GM18526 (cell line): ENCODE data around the gene PRKCQ.

Experiments
- POLR2A ChIP-seq: IDR thresholded peaks from 3 replicates; pipeline ENCODE4 v1.6.1; 2011; ENCODE audit not compliant: insufficient read length; ENCODE audit errors: extremely low read depth

PRKCQ gene

DNA sequence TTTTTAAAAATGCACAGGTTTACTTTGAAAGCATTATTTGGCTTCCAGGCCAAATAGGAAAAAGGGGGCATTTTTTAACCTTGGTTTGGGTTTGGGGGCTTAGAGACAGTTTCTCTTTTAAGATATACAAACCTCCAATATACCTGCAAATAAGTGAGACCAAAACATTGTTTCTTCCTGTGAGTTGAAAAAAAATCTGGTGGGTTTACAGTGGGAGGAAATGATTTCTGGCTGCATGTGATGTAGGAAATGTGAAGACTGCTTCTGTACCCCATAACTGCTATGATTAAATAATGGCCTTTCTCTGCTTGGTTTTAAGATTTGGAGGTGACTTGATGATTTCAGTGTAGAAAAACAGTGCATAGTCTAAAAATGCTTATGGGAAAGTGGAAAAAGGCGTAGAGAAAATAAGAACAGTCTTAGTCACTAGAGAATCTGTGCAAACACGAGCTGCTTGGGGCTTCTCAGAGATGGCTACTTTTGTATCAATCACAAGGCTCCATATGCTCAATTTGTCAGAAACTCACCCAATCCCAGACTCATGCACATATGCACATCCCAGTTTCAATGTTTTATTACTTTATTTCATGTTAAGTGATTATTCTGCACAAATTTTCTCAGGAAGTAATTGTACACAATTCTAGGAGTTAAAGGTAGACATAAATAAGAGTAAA is 22.1 kb upstream of the PRKCQ start:
- no peak for TF ChIP-seq POLR2A

- TF ChIP-seq POLR2A, result no peak
These were observed 21.2 kb upstream of the PRKCQ start for GRCh38 chr10:6601246-6601805.

GRCh38 chr10:6600224-6600987 is 20.3 kb upstream of the PRKCQ start:
- no peak for TF ChIP-seq POLR2A

DNA sequence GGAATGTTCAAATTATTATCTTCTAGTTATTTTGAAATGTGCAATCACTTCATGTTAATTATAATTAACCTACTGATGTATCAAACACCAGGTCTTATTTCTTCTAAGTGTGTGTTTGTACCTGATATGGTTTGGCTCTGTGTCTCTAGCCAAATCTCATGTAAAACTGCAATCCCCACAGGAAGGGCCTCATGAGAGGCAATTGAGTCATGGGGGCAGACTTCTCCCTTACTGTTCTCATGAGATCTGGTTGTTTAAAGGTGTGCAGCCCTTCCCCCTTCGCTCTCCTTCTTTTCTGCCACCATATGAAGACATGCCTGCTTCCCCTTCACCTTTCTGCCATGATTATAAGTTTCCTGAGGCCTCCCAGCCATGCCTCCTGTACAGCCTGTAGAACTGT is 18.6 kb upstream of the PRKCQ start:
- TF ChIP-seq POLR2A, result no peak

- no peak for TF ChIP-seq POLR2A
These were observed 17.4 kb upstream of the PRKCQ start for GRCh38 chr10:6597478-6597877.

- TF ChIP-seq POLR2A, result no peak
These were observed 15.4 kb upstream of the PRKCQ start for GRCh38 chr10:6595499-6595898.

DNA sequence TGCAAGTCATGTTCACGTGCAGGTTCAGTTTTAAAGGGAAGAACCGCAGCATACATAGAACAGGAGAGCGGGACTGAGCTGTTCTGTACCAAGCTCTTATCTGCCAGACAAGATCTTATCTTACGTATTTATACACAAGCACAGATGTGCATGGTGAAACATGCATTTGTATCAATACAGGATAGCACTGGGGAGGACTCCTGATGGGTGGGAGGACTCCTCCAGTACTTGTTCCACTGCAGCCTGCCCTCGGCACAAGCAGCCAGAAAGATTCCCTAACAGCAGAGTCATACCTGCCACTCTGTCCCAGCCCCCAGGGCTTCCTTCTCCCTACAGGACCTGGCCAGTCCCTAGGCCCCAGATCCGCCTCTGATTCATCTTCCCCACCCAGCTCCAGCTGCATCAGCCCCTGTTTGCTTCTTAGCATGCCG is 13.2 kb upstream of the PRKCQ start:
- no peak for TF ChIP-seq POLR2A

DNA sequence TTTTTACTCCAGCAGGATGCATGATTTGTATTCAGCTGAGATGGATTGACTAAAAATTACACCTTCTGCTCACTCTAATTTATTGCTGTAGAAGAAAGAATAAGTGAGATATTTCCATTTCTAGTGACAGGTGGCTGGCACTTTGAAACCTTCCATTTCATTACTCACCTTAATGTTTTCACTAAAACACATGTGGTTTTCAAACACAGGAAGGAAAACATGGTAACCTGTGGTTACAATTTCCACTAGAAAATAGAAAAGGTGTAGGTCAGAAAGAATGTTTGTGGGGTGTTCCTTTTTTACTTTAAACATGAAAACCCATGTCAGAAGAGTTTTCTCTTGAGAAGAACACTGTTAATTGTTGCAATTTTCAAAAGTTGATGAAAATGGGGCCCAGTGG is 12.0 kb upstream of the PRKCQ start:
- TF ChIP-seq POLR2A, result no peak

DNA sequence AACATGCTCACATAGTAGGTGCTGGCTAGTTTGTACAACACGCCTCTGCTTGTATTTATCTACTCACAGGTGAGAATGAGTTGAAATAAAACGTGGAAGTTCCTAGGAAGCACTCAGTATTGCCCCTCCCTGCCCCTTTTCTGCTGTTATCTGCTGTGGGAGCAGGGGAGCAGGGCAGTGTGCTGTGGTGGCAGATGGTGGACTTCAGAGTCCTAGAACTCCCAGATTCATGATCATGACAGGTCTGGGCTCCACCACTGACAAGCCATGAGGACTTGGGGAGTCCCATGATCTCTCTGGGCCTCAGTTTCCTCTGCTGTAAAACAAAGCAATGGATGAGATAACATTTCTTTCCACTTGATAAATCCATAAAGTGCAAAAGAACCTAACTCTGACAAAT is 11.6 kb upstream of the PRKCQ start:
- TF ChIP-seq POLR2A, result no peak

GRCh38 chr10:6590100-6590499 is 10.0 kb upstream of the PRKCQ start:
- TF ChIP-seq POLR2A, result no peak

DNA sequence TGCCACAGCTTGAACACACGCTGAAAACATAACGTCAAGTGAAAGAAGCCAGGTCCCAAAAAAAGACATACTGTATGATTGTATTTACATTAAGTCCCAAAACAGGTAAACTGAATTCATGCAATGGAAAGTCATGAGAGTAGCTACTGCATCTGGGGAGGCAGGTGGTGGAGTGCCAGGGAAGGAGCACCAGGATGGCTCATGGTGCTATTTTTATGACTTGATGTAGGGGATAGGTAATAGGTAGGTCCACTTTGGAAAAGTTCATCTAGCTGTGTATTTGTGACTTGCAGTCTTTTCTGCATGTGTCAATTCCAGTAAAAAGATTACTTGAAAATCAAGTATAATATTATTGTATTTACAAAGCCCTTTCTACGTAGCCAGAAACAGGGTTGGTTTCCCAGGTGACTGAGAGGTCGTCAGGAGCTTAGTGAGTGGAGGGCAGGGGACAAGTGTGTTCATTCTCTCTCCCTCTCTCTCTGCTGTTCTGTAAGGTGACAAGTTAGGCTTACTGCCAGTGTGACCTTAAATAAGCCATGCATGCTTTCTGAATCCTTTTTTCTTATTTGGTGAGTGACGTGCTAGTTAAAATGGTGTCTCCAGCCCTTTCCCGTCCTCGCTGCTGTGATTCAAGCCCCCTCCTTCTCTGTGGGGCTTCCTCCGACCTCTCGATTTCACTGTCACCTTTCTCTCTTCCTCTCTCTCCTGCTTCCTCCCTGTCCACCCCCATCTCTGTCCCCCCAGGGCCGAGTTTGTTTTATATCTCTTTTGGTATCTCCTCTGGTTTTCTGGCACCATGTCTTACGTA is 9.4 kb upstream of the PRKCQ start:
- no peak for TF ChIP-seq POLR2A

DNA sequence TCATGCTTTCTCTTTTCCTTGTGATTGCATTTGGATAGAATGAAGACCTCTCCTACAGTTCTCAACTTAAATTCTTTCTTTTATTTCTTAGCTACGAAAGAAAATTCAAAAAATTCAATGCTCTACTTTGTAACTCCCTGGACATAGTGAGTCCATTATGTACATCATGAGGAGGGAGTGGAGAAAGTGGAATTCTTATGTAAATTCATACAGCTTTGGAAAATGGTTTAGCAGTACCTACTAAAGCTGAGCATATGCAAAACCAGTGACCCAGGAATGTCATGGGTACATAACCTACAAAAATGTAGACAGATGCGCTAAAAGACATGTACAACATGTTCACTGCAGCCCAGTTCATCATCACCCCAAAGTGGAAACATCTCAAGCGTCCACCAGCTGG is 8.8 kb upstream of the PRKCQ start:
- no peak for TF ChIP-seq POLR2A

DNA sequence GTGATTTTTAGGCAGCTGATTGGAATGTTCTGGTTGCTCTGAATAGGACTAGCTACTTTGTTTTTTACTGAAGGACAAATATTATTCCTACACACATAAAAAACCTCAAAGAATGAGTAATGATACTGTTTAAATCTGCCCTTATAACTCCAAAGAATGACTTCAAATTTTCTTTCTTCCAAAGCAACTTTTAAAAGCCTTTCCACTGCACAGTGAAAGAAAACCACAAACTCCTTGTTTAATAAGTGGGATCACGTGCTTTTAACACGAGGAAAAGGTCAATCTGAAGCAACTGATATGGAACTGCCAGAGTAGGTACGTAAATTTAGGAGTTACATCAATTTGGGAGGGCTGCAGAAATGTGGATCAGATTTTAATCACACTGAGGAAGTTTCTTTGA is 8.0 kb upstream of the PRKCQ start:
- no peak for TF ChIP-seq POLR2A

GRCh38 chr10:6586501-6586900 is 6.4 kb upstream of the PRKCQ start:
- no peak for TF ChIP-seq POLR2A

DNA sequence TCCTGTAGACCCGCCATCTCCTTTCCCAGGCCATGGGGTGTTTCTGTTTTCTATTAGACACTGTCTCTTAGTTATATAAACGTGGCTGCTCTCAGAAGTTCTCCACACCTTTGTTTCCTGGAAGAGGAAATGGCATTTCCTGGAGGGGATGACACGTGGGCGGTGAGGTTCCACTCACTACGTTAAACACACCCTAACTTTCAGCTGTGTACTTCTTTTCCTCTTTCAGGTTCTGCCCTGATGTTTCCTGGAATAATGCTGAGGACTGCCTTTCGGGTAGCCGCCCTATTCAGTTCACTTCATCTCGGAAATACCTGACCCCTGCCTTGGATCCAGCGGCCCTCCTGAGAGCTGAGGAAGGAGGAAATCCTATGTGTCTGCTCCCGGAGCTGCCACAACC is 3.4 kb upstream of the PRKCQ start:
- TF ChIP-seq POLR2A, result no peak

DNA sequence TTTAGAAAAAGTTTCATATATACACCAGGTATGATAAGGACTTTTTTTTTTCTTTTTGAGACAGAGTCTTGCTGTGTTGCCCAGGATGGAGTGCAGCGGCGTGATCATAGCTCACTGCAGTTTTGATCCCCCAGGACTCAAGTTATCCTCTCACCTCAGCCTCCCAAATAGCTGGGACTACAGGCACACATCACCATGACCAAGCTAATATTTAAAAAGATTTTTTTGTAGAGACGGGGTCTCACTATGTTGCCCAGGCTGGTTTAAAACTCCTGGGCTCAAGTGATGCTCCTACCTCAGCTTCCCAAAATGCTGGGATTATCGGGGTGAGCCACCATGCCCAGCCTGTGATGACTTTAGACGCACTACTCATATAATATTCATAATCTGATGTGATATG is 2.2 kb upstream of the PRKCQ start:
- no peak for TF ChIP-seq POLR2A
